Neutrophil (primary cell): ENCODE measurements around the gene ARID3B.

ENCODE experiments used
- H3K27ac ChIP-seq: fragments of 200-600 bp; sonication (generic); 2 replicates; pipeline ENCODE4 v1.5.1; 2016; ENCODE audit warnings: mild to moderate bottlenecking, moderate library complexity
- H3K27me3 ChIP-seq: fragments of 200-600 bp; sonication (generic); 2 replicates; pipeline ENCODE4 v1.6.0; 2016; ENCODE audit warnings: mild to moderate bottlenecking
- H3K36me3 ChIP-seq: fragments of 200-600 bp; sonication (generic); 2 replicates; pipeline ENCODE4 v1.5.1; 2017
- H3K4me1 ChIP-seq, 2 experiments: fragments of 200-600 bp in 1 of 2; sonication (generic) in 1 of 2; 1 replicate in 1 of 2; 2 replicates in 1 of 2; pipeline versions ENCODE4 v1.5.1 to v1.6.1; 2013 to 2016; ENCODE audit warnings: low read depth in 1 of 2, low read length in 1 of 2, mild to moderate bottlenecking in 1 of 2, moderate library complexity in 1 of 2; ENCODE audit not compliant: control insufficient read depth in 1 of 2, insufficient read depth in 1 of 2
- H3K4me3 ChIP-seq, 2 experiments: fragments of 200-600 bp in 1 of 2; sonication (generic) in 1 of 2; 1 replicate in 1 of 2; 2 replicates in 1 of 2; pipeline ENCODE4 v1.5.1; 2013 to 2016; ENCODE audit warnings: low read depth in 1 of 2, low read length in 1 of 2, mild to moderate bottlenecking in 1 of 2, moderate library complexity in 1 of 2
- H3K9me3 ChIP-seq: fragments of 200-600 bp; sonication (generic); 2 replicates; pipeline ENCODE4 v1.5.1; 2016
- CTCF ChIP-seq: fragments of 200-600 bp; sonication (generic); IDR thresholded peaks from 2 replicates; pipeline ENCODE4 v1.5.1; 2016; ENCODE audit warnings: antibody characterized with exemption

ARID3B gene

GRCh38 chr15:74585191-74585590 is 44.2 kb downstream of the ARID3B start:
- Histone ChIP-seq H3K27ac (no peak overlapping the region), H3K9me3 (no peaks in the 10 kb centered on the region), H3K27me3 (no peaks in the 10 kb centered on the region), H3K4me3 (no peak overlapping the region), H3K36me3 (peaks cover 86% of the 10 kb centered on the region), H3K4me1 (peaks cover 0 to 15% of the 10 kb centered on the region in 2 experiments)
- TF ChIP-seq CTCF: no peak

GRCh38 chr15:74585857-74586256 is 44.8 kb downstream of the ARID3B start:
- H3K4me1 ChIP-seq: peaks cover 0 to 15% of the 10 kb centered on the region in 2 experiments
- H3K36me3 ChIP-seq: peaks cover 86% of the 10 kb centered on the region
- H3K27ac ChIP-seq: no peak overlapping the region
- no peak overlapping the region for H3K4me3 ChIP-seq
- no peaks in the 10 kb centered on the region for H3K27me3 ChIP-seq
- no peaks in the 10 kb centered on the region for H3K9me3 ChIP-seq
- TF ChIP-seq CTCF: no peak

- H3K4me3 ChIP-seq: no peak overlapping the region
- no peak for TF ChIP-seq CTCF
- no peaks in the 10 kb centered on the region for H3K9me3 ChIP-seq
- no peak overlapping the region for H3K27ac ChIP-seq
- no peaks in the 10 kb centered on the region for H3K27me3 ChIP-seq
- H3K36me3 ChIP-seq: peaks cover 89% of the 10 kb centered on the region
- H3K4me1 ChIP-seq: peaks cover 0 to 15% of the 10 kb centered on the region in 2 experiments
Observed at GRCh38 chr15:74589826-74590225, 48.8 kb downstream of the ARID3B start.

- Histone ChIP-seq H3K4me3 (no peak overlapping the region), H3K9me3 (no peaks in the 10 kb centered on the region), H3K4me1 (peaks cover 0 to 15% of the 10 kb centered on the region in 2 experiments), H3K36me3 (peaks cover 89% of the 10 kb centered on the region), H3K27ac (no peak overlapping the region), H3K27me3 (no peaks in the 10 kb centered on the region)
- TF ChIP-seq CTCF: no peak
Observed at GRCh38 chr15:74592222-74592621, 51.2 kb downstream of the ARID3B start.

- Histone ChIP-seq H3K9me3 (no peaks in the 10 kb centered on the region), H3K27me3 (no peaks in the 10 kb centered on the region), H3K36me3 (peaks cover 84% of the 10 kb centered on the region), H3K4me1 (peaks cover 0 to 17% of the 10 kb centered on the region in 2 experiments), H3K4me3 (no peak overlapping the region), H3K27ac (no peak overlapping the region)
- TF ChIP-seq CTCF: no peak
Observed at GRCh38 chr15:74593122-74593521, 52.1 kb downstream of the ARID3B start.

- TF ChIP-seq CTCF: no peak
- H3K4me3 ChIP-seq: no peak overlapping the region
- H3K36me3 ChIP-seq: peaks cover 80% of the 10 kb centered on the region
Observed at GRCh38 chr15:74594455-74594854, 53.4 kb downstream of the ARID3B start.

More at GRCh38 chr15:74594455-74594854, 53.4 kb downstream of the ARID3B start:
- Histone ChIP-seq H3K27ac (no peak overlapping the region), H3K9me3 (no peaks in the 10 kb centered on the region), H3K4me1 (peaks cover 7 to 20% of the 10 kb centered on the region in 2 experiments), H3K27me3 (no peaks in the 10 kb centered on the region)
